Colonic mucosa (tissue), 4 donors: ENCODE data around the gene BOLA1. TPM values are rescaled to one million over a fixed set of nuclear protein-coding genes. Genes with fewer than 3 reads are reported as not detected.
"Not testable (repeated sequence)": the region's sequence is repeated elsewhere in the genome, so short reads cannot be mapped to it uniquely, and the experiment has no call there.

Experiments used
- DNase-seq: peaks from one replicate; pipeline ENCODE4 v3.0.0-alpha.2; 2020
- H3K27ac ChIP-seq: fragments of 200-600 bp; one replicate; pipeline ENCODE4 v1.8.0; 2021
- H3K27me3 ChIP-seq: fragments of 200-600 bp; one replicate; pipeline ENCODE4 v1.8.0; 2021
- H3K36me3 ChIP-seq: fragments of 200-600 bp; one replicate; pipeline ENCODE4 v1.8.0; 2021
- H3K4me1 ChIP-seq: fragments of 200-600 bp; one replicate; pipeline ENCODE4 v1.8.0; 2021; ENCODE audit warnings: mild to moderate bottlenecking
- H3K4me3 ChIP-seq: fragments of 200-600 bp; one replicate; pipeline ENCODE4 v1.8.0; 2021
- H3K9ac ChIP-seq, 2 donors: one replicate each; pipeline ENCODE4 v1.7.0; 2013; ENCODE audit warnings: control low read depth in 2 of 2, low read depth in 2 of 2, low read length in 2 of 2
- H3K9me3 ChIP-seq: fragments of 200-600 bp; one replicate; pipeline ENCODE4 v1.8.0; 2021
- CTCF ChIP-seq: fragments of 200-600 bp; IDR thresholded peaks from one replicate; pipeline ENCODE4 v1.8.0; 2022; ENCODE audit warnings: antibody characterized with exemption, mild to moderate bottlenecking
- intact Hi-C: fragments of 100-400 bp; cut with DNase I; formaldehyde crosslinking; loops from one replicate; pipeline ENCODE4 v1.14.1; 2022
- total RNA-seq, 2 donors: library from RNA; stranded (reverse); fragmentation: NEBNext Ultra II Directional in 1 of 2; extraction: Animal tissue kit (Norgen Biotek cat#: 25700) in 1 of 2; gene quantifications; one replicate each; pipeline ENCODE4 v1.2.1, GENCODE V29; 2021
- donor health status: healthy.
- donor health status: DM: no; HTN: no; CAD: no.
- donor health status: DM: no; HTN: no; CAD: no.

Gene BOLA1
- 10 to 100 TPM; 12.8 to 21.1 TPM for total RNA-seq

GRCh38 chr1:149899460-149900284 lies at the start of gene BOLA1:
Gene BOLA1, plus strand, starts transcription at chr1:149899568. Its CDS starts 492 bp downstream, at chr1:149900060.
- no peak for TF ChIP-seq CTCF

GRCh38 chr1:149849947-149850360 lies 49.4 kb upstream of the BOLA1 start:
- peak; percentile 18 for DNase-seq
- intact Hi-C loops: no loop called here
- Histone ChIP-seq H3K4me1 (peaks cover 2% of the 10 kb centered on the region), H3K9ac (peak overlapping the region; percentile 69 to 70), H3K27me3 (no peaks in the 10 kb centered on the region), H3K36me3 (no peaks in the 10 kb centered on the region), H3K4me3 (peak overlapping the region; percentile 33), H3K27ac (peak overlapping the region; percentile 73), H3K9me3 (no peaks in the 10 kb centered on the region)
- no peak for TF ChIP-seq CTCF

More at GRCh38 chr1:149899460-149900284, at the start of gene BOLA1:
- intact Hi-C loops: no loop called here
- H3K4me3 ChIP-seq: peak within 1 kb of the TSS; percentile 38
- no peaks in the 10 kb centered on the region for H3K27me3 ChIP-seq
- H3K4me1 ChIP-seq: no peaks in the 10 kb centered on the region
- DNase-seq: peak; percentile 95
- H3K36me3 ChIP-seq: no peaks in the 10 kb centered on the region
- peak within 1 kb of the TSS; percentile 60 for H3K27ac ChIP-seq
- H3K9ac ChIP-seq: peak within 1 kb of the TSS; percentile 76 to 93
- no peaks in the 10 kb centered on the region for H3K9me3 ChIP-seq

- H3K4me1 ChIP-seq, H3K27me3 ChIP-seq, H3K9ac ChIP-seq, H3K4me3 ChIP-seq, DNase-seq, H3K9me3 ChIP-seq, H3K36me3 ChIP-seq, H3K27ac ChIP-seq, intact Hi-C loops: not testable (repeated sequence)
These were observed 48.5 kb upstream of the BOLA1 start for GRCh38 chr1:149850732-149851345.

- H3K36me3 ChIP-seq, H3K4me3 ChIP-seq, H3K4me1 ChIP-seq, DNase-seq, H3K27me3 ChIP-seq, H3K9ac ChIP-seq, intact Hi-C loops, H3K27ac ChIP-seq, H3K9me3 ChIP-seq: not testable (repeated sequence)
These were observed 47.7 kb upstream of the BOLA1 start for GRCh38 chr1:149851585-149852213.

GRCh38 chr1:149852263-149852662 lies 47.1 kb upstream of the BOLA1 start:
- H3K4me3 ChIP-seq, H3K9ac ChIP-seq, intact Hi-C loops, H3K9me3 ChIP-seq, H3K27me3 ChIP-seq, H3K4me1 ChIP-seq, H3K27ac ChIP-seq, DNase-seq, H3K36me3 ChIP-seq: not testable (repeated sequence)

- intact Hi-C loops, DNase-seq, H3K27ac ChIP-seq: not testable (repeated sequence)
These were observed 39.1 kb upstream of the BOLA1 start for GRCh38 chr1:149860271-149860670.

GRCh38 chr1:149860684-149861496 lies 38.5 kb upstream of the BOLA1 start:
- intact Hi-C loops, H3K4me1 ChIP-seq, H3K4me3 ChIP-seq, H3K36me3 ChIP-seq, DNase-seq, H3K27me3 ChIP-seq, H3K9me3 ChIP-seq, H3K27ac ChIP-seq, H3K9ac ChIP-seq: not testable (repeated sequence)

More at GRCh38 chr1:149860271-149860670, 39.1 kb upstream of the BOLA1 start:
- not testable (repeated sequence) for H3K36me3 ChIP-seq, H3K9me3 ChIP-seq, H3K9ac ChIP-seq, H3K27me3 ChIP-seq, H3K4me3 ChIP-seq, H3K4me1 ChIP-seq

GRCh38 chr1:149861497-149862054 lies 37.8 kb upstream of the BOLA1 start:
- H3K27ac ChIP-seq, H3K4me3 ChIP-seq, H3K27me3 ChIP-seq, H3K4me1 ChIP-seq, intact Hi-C loops, DNase-seq, H3K36me3 ChIP-seq, H3K9me3 ChIP-seq, H3K9ac ChIP-seq: not testable (repeated sequence)

GRCh38 chr1:149866887-149867286 lies 32.5 kb upstream of the BOLA1 start:
- H3K4me1 ChIP-seq, intact Hi-C loops, H3K36me3 ChIP-seq, H3K4me3 ChIP-seq, H3K27me3 ChIP-seq, H3K9ac ChIP-seq, H3K27ac ChIP-seq, DNase-seq, H3K9me3 ChIP-seq: not testable (repeated sequence)

GRCh38 chr1:149873060-149873459 lies 26.3 kb upstream of the BOLA1 start:
- H3K27me3 ChIP-seq: not testable (repeated sequence)

More at GRCh38 chr1:149873060-149873459, 26.3 kb upstream of the BOLA1 start:
- H3K27ac ChIP-seq, DNase-seq, intact Hi-C loops, H3K36me3 ChIP-seq, H3K4me3 ChIP-seq, H3K9ac ChIP-seq, H3K9me3 ChIP-seq, H3K4me1 ChIP-seq: not testable (repeated sequence)
